G401 (cell line): Measurements from ENCODE around the gene ZHX3. TPM values are rescaled to one million over a fixed set of nuclear protein-coding genes. Genes with fewer than 3 reads are reported as not detected.

ENCODE experiments used
- DNase-seq: peaks from one replicate; pipeline ENCODE4 v3.0.0-alpha.2; 2015; ENCODE audit warnings: low spot score
- in situ Hi-C: cut with HindIII; loops from 2 replicates; pipeline ENCODE4 v1.10.0; 2016; ENCODE audit warnings: low sequenced_read_pairs, mixed read lengths
- total RNA-seq: library from RNA; depleted of rRNA; stranded (reverse); fragments of >200 nt; shearing (Covaris generic); gene quantifications from 2 replicates; pipeline ENCODE4 v1.2.3, GENCODE V29; 2014

The ZHX3 gene
- total RNA-seq, 1 experiment from 2014 or later = 2.7 TPM

- in situ Hi-C loops = no loop called here
- DNase-seq = no peak
These were observed 9.2 kb downstream of the ZHX3 start for GRCh38 chr20:41308290-41308711.

DNA sequence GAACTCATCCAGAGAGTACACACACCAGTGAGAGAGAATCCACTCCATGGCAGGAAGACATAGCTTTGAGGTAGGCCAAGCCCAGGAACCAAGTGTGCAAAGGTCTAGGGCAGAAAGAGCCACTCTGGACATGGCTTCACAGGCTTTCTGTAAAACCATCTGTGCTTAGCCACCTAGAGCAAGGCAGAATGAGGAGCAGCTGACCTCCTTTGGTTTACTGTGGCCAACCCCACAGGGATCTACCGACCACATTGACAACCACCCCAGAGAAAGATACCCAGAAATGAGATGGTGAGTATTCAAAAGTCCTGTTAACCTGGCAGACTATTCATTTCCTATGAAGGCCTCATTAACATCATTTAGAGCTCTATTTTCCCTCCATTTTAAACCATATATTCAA, 10.5 kb downstream of the ZHX3 start:
- in situ Hi-C loops = no loop called here
- no peak for DNase-seq

GRCh38 chr20:41306061-41306727, 11.3 kb downstream of the ZHX3 start:
- in situ Hi-C loops = no loop called here
- no peak for DNase-seq

DNA sequence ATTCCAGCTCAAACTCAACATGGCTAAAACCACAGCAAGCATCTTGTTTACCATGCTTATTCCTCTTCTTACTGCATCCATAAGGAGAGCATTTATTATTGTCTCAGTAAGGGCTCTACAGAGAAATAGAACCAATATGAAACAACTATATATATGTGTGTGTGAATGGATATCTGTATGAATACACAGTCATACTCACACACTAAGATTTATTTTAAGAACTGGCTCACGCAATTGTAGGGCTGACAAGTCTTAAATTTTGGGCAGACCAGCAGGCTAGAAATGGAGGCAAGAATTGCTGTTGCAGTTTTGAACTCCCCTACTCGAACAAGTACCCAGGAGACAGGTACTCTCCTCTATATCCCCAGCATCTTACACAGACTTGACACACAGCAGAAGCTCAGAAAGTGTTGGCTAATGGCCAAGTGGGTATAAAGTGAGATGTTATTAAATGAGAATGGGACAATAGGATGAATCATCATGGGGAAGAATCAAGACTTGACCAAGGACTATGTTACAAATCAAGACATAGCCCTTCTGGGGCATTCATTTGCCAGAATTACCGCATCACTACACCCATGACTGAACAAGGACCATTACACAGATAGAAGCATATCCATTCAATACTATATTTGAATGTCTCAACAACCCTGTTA, 13.0 kb downstream of the ZHX3 start:
- DNase-seq = peak; percentile 13

DNA sequence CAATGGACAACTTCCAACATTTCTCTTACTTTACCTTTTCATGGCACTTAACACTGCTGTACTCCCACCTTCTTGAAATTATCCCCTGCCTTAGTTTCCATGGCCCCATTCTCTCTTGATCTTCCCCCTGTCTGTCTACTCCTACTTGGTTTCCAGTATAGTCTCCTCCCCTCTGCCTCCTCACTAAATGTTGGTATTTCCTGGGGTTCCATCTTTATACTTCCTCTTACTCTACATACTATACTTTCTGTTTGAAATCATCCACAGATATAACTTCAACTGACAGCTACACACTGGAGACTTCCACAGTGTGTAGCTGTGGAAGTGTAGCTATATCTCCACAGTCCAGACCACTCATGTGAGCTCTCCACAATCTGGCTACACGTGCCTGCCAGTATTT, 13.5 kb downstream of the ZHX3 start:
- DNase-seq = no peak
- in situ Hi-C loops = no loop called here

More for the DNA sequence above, 13.0 kb downstream of the ZHX3 start:
- in situ Hi-C loops = no loop called here

GRCh38 chr20:41300886-41301285, 16.6 kb downstream of the ZHX3 start:
- in situ Hi-C loops = no loop called here
- no peak for DNase-seq

DNA sequence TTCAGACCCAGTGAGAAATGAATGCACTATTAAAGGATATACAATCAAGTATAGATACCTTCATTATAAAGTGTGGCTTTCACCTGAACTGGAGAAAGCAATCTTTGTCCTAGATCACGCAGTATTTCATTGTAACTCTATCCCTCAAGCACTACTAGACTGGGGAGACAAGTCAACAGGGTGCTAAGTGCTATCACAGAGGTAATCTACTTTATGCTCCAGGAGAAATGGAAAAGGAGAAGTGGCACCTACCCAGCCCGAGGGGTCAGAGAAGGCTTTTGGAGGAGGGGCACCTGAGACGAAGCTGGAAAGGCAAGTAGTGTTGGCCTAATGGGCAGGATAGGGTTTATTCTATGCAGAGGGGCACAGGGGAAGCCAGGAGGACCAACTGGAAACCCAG, 17.1 kb downstream of the ZHX3 start:
- no peak for DNase-seq
- in situ Hi-C loops = no loop called here

- in situ Hi-C loops = no loop called here
- DNase-seq = no peak
These were observed 17.6 kb downstream of the ZHX3 start for GRCh38 chr20:41299899-41300298.

GRCh38 chr20:41293269-41294037, 24.1 kb downstream of the ZHX3 start:
- in situ Hi-C loops = no loop called here
- peak; percentile 79 for DNase-seq

GRCh38 chr20:41290804-41291389, 26.6 kb downstream of the ZHX3 start:
- no peak for DNase-seq
- in situ Hi-C loops = no loop called here

GRCh38 chr20:41287327-41287726, 30.2 kb downstream of the ZHX3 start:
- in situ Hi-C loops = no loop called here
- DNase-seq = no peak

DNA sequence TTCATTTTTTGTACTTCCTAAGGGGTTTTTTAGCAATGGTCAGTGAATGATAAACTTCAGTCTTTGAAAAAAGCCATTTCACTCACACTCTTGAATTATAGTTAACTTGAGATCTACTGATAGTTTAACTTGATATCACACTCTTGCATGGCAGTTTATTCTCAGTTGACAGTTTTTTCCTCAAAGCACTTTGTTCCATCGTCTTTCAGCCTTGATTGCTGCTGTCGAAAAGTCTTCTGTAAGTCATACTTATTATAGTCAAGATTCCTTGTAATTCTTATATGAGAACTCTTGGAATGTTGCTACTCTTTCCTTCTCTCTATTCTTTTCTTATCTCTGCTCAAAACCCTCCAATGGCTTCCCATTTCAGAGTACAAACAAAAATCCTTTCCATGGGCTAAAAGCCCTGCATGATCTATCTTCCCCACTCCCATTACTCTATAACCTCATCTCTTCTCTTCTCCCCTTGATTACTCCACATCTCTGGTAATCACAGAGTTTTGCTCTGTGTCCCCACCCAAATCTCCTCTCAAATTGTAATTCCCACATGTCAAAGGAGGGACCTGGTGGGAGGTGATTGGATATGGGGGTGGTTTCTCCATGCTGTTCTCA, 31.2 kb downstream of the ZHX3 start:
- in situ Hi-C loops = no loop called here

DNA sequence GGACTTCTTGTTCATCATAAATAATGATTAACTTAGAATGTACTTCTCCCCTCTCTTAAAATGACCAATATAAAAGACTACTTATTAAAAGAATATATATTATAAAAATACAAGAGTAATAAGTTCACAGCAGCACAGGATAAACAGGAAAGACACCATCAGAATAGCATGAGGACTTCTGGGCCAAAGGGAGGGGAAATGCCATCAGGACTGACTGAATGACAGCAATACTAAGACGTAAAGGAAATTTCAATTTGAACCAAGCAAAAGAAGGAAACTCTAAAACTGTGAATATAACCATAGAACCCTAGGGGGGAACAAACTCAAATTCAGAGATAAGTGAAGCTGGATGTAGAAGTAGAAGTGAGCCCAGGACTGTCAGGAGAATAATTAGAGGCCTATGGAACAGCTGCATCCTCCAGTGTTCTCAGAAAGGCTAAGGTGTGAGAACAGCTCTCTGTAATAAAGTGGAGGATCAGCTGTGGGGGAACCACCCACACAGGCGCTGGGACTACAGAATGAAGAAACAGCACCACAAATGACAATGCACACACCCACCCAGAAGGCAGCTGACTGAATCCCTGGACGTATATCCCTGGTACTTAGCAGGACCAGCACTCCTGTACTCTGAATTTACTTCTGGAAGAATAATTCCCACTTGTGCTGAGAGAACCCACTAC, 37.8 kb downstream of the ZHX3 start:
- in situ Hi-C loops = no loop called here
- no peak for DNase-seq

More for the DNA sequence above, 31.2 kb downstream of the ZHX3 start:
- DNase-seq = no peak

DNA sequence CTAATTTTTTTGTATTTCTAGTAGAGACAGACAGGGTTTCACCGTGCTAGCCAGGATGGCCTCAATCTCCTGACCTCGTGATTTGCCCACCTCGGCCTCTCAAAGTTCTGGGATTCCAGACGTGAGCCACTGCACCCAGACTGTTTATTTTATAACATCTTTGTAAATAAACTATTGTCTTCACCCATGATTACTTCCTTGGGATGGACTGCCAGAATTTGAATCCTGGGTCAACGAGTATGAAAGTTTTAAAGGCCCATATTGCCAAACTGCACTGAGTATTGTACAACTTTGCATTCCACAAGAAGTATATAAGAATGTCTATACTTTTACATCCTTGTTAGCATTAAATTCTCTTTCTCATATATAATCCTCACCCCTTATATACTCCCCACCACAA, 38.6 kb downstream of the ZHX3 start:
- DNase-seq = no peak
- in situ Hi-C loops = no loop called here

- in situ Hi-C loops = no loop called here
- DNase-seq = no peak
These were observed 40.5 kb downstream of the ZHX3 start for GRCh38 chr20:41277049-41277448.

DNA sequence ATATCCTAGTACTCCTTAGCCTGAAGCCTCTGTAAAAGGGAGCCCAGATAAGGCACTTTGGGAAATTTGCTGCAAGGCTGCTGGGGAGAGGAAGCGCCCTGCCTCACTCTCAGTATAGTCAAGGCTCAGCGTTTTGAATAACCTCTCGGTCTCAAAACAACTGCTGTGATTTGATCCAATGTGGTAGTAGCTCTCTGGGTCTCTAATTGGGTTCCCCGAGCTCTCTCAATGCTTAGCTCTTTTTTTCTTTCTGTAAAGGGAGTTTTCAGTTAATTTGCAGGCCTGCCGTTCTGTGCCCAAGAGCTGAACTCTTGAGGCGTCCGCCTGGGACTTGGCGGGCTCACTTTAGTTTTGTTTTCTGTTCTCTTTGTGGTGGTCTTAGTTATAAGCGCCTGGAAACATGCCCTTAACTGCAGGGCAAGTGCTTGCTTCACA, 41.2 kb downstream of the ZHX3 start:
- in situ Hi-C loops = no loop called here
- DNase-seq = no peak

DNA sequence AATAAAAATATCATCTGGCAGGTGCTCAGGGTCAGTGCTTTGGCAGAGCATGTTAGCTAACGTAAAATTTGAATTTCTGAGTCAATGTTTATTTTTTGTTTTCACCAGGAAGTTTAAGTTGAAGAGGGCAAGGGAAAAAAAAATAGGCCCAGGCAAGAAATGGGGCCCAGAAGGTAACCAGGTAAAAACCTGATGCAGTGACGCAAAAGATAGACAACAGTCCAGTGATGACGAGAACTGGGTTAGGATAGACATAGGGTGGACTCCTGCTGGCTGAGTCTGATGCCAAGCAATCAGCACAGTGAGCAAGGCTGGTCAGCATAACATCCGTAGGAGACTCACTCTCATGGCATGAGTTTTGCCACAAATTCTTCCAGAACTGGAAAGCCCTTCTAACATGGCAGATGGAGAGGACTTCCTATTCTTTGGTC, 42.2 kb downstream of the ZHX3 start:
- no peak for DNase-seq
- in situ Hi-C loops = no loop called here

DNA sequence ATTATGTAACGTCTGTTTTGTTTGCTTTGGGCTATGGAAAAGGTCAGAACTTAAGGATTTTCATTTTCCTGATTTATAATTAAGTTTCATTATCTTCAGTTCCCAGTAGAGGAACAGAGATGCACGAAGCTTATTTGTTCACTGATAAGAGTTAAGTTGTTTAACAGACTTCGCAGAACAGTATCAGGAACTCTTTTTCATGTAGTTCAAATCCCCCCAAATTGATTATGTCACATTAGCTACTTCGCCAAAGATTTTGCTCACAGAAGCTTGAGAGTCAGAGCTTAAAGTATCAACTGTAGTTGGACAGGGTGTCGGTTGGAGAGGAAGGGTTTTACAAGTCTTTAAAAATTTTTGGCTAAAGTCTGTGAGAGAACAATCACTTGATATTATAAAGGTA, 43.4 kb downstream of the ZHX3 start:
- in situ Hi-C loops = no loop called here
- DNase-seq = no peak

DNA sequence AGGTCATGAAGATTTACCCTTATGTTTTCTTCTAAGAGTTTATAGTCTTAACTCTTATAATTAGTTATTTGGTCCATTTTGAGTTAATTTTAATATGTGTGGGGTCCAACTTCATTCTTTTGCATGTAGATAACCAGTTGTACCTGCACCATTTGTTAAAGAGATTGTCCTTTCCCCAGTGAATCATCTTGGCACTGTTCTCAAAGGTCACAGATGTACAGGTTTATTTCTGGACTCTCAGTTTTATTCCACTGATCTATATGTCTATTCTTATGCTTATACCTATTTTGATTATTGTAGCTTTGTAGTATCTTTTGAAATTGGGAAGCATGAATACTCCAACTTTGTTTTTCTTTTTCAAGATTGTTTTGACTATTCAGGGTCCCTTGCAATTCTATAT, 44.1 kb downstream of the ZHX3 start:
- DNase-seq = no peak
- in situ Hi-C loops = no loop called here
